Ascending aorta (tissue), 2 donors: ENCODE data around the gene HIKESHI. TPM values are rescaled to one million over a fixed set of nuclear protein-coding genes. Genes with fewer than 3 reads are reported as not detected.

Source experiments
- DNase-seq, 2 donors: peaks; one replicate each; pipeline ENCODE4 v3.0.0-alpha.2; 2019; ENCODE audit warnings: low spot score in 2 of 2
- H3K27ac ChIP-seq, 2 donors: fragments of 200-600 bp; sonication (generic); one replicate each; pipeline ENCODE4 v1.5.1; 2016 to 2017; ENCODE audit warnings: mild to moderate bottlenecking in 1 of 2
- H3K27me3 ChIP-seq: fragments of 200-600 bp; sonication (generic); one replicate; pipeline ENCODE4 v1.5.1; 2017
- H3K36me3 ChIP-seq, 2 donors: fragments of 200-600 bp; sonication (generic); one replicate each; pipeline ENCODE4 v1.5.1; 2016
- H3K4me1 ChIP-seq, 2 donors: fragments of 200-600 bp; sonication (generic); one replicate each; pipeline ENCODE4 v1.5.1; 2016 to 2017; ENCODE audit warnings: mild to moderate bottlenecking in 1 of 2
- H3K4me3 ChIP-seq, 2 donors: fragments of 200-600 bp; sonication (generic); one replicate each; pipeline ENCODE4 v1.5.1; 2016 to 2017; ENCODE audit warnings: mild to moderate bottlenecking in 1 of 2
- H3K9me3 ChIP-seq, 2 donors: fragments of 200-600 bp; sonication (generic); one replicate each; pipeline ENCODE4 v1.5.1; 2016
- CTCF ChIP-seq, 3 experiments: fragments of 200-600 bp in 2 of 3; fragments of 450-650 bp in 1 of 3; sonication (generic) in 2 of 3; IDR thresholded peaks; one replicate each; pipeline ENCODE4 v1.5.1; 2016 to 2019; ENCODE audit warnings: antibody characterized with exemption in 3 of 3, mild to moderate bottlenecking in 1 of 3, moderate library complexity in 1 of 3
- intact Hi-C: fragments of 100-400 bp; cut with DNase I; formaldehyde crosslinking; loops from one replicate; pipeline ENCODE4 v1.15.1; 2023
- total RNA-seq: library from RNA; depleted of rRNA; stranded (reverse); fragments of >200 nt; gene quantifications from one replicate; pipeline ENCODE4 v1.1.0, GENCODE V29; 2016

Gene HIKESHI
- total RNA-seq, 1 donor from 2014 or later, result 28.9 TPM

DNA sequence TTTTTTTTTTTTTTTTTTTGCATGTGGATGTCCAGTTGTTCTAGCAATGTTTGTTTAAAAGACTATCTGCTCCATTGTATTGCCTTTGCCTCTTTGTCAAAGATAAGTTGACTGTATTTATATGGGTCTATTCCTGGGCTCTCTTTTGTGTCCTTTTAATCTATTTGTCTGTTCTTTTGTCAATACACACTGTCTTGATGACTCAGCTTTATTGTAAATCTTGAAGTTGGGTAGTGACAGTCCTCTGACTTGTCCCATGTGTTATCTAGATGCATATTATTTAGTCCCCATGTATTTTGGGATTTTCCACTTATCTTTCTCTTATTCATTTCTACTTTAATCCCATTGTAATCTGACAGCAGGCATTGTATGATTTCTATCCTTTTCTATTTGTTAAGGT lies 75.9 kb downstream of the HIKESHI start:
- no peaks in the 10 kb centered on the region for H3K4me1 ChIP-seq
- intact Hi-C loops, result no loop called here
- TF ChIP-seq CTCF (IDR thresholded peaks at IDR 0.05), result no peak

DNA sequence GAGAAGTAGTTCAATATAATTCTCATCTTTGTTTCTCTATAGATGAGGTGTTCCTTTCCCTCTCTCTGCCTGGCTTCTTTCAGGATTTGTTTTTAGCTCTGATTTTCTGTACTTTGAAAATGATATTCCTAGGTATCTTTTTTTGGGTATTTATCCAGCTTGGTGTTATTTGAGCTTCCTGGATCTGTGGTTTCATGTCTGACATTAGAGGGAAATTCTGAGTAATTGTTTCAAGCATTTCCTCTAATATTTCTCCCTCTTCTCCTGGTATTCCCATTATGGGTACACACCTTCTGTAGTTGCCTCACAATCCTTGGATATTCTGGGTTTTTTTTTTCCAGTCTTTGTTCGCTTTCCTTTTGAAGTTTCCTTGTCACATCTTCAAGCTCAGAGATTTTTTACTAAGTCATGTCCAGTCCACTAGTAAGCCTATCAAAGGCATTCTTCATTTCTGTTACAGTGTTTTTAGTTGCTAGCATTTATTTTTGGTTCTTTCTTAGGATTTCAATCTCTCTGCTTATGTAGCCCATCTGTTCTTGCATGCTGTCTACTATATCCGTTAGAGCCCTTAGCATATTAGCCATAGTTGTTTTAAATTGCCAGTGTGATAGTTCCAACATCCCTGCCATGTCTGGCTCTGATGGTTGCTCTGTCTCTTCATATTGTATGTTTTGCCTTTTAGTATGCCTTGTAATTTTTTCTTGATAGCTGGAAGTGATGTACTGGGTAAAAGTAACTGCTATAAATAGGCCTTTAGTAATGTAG lies 78.4 kb downstream of the HIKESHI start:
- no peak overlapping the region for H3K4me3 ChIP-seq
- no peaks in the 10 kb centered on the region for H3K36me3 ChIP-seq
- H3K27ac ChIP-seq, result no peak overlapping the region
- TF ChIP-seq CTCF (IDR thresholded peaks at IDR 0.05), result no peak
- H3K9me3 ChIP-seq, result no peaks in the 10 kb centered on the region
- H3K4me1 ChIP-seq, result no peaks in the 10 kb centered on the region
- intact Hi-C loops, result no loop called here
- H3K27me3 ChIP-seq, result no peaks in the 10 kb centered on the region
- no peak for DNase-seq

More for the DNA sequence above, 75.9 kb downstream of the HIKESHI start:
- no peak overlapping the region for H3K27ac ChIP-seq
- H3K36me3 ChIP-seq, result no peaks in the 10 kb centered on the region
- no peak for DNase-seq
- no peaks in the 10 kb centered on the region for H3K27me3 ChIP-seq
- no peak overlapping the region for H3K4me3 ChIP-seq
- H3K9me3 ChIP-seq, result no peaks in the 10 kb centered on the region

- H3K27ac ChIP-seq, result no peak overlapping the region
- no peak for DNase-seq
- H3K36me3 ChIP-seq, result no peaks in the 10 kb centered on the region
- no peaks in the 10 kb centered on the region for H3K27me3 ChIP-seq
- intact Hi-C loops, result no loop called here
- H3K4me3 ChIP-seq, result no peak overlapping the region
- no peak for TF ChIP-seq CTCF (IDR thresholded peaks at IDR 0.05)
- no peaks in the 10 kb centered on the region for H3K9me3 ChIP-seq
- no peaks in the 10 kb centered on the region for H3K4me1 ChIP-seq
Observed at GRCh38 chr11:86383041-86383955, 81.3 kb downstream of the HIKESHI start.

GRCh38 chr11:86386283-86386682 lies 84.2 kb downstream of the HIKESHI start:
- intact Hi-C loops, result no loop called here
- DNase-seq, result no peak
- no peaks in the 10 kb centered on the region for H3K4me1 ChIP-seq
- H3K4me3 ChIP-seq, result no peak overlapping the region
- H3K36me3 ChIP-seq, result no peaks in the 10 kb centered on the region
- TF ChIP-seq CTCF (IDR thresholded peaks at IDR 0.05), result no peak
- no peaks in the 10 kb centered on the region for H3K27me3 ChIP-seq
- H3K9me3 ChIP-seq, result no peaks in the 10 kb centered on the region
- no peak overlapping the region for H3K27ac ChIP-seq

GRCh38 chr11:86386746-86387145 lies 84.7 kb downstream of the HIKESHI start:
- Histone ChIP-seq H3K27ac (no peak overlapping the region), H3K4me1 (no peaks in the 10 kb centered on the region), H3K4me3 (no peak overlapping the region), H3K9me3 (no peaks in the 10 kb centered on the region), H3K27me3 (no peaks in the 10 kb centered on the region), H3K36me3 (no peaks in the 10 kb centered on the region)
- intact Hi-C loops, result no loop called here
- no peak for DNase-seq
- TF ChIP-seq CTCF (IDR thresholded peaks at IDR 0.05), result no peak
